Kasumi-1 (cell line): Measurements from ENCODE around the gene OBSL1.
A peak's percentile ranks its signal among the peaks of the same experiment; 100 is the strongest.

Experiments used
- DNase-seq, 2 experiments: peaks; one replicate each; lab custom pipeline; 2025; lab: John Stamatoyannopoulos, UW

OBSL1 gene

GRCh38 chr2:219549619-219550018 is 21.7 kb downstream of the OBSL1 start:
- no peak for DNase-seq

GRCh38 chr2:219548990-219549389 is 22.3 kb downstream of the OBSL1 start:
- DNase-seq = no peak

DNA sequence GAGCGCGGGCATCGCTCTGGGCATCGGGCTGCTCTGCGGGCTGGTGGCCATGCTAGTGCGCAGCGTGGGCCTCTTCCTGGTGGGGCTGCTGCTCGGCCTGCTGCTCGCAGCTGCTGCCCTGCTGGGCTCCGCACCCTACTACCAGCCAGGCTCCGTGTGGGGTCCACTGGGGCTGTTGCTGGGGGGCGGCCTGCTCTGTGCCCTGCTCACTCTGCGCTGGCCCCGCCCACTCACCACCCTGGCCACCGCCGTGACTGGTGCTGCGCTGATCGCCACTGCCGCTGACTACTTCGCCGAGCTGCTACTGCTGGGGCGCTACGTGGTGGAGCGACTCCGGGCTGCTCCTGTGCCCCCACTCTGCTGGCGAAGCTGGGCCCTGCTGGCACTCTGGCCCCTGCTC is 23.7 kb downstream of the OBSL1 start:
- DNase-seq = no peak

DNA sequence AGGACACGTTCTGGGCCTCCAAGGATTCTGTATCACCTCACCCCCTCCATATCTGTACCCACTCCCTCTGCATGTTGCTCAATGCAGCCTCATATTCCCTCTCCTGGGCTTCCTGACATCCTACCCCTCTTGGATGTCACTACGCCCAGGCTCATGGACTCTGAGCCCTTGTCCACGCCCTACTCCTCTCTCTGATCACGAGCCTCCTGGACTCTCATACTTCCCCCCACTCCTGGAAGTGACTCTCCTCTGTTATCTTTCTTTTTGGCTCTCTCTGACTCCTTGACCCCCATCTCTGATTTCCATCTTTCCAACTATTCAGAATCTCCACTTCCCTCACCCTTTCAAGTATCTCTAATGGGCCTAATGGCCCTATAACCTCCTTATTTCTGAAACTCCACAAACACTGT is 25.4 kb downstream of the OBSL1 start:
- DNase-seq = no peak

GRCh38 chr2:219545295-219545942 is 25.9 kb downstream of the OBSL1 start:
- no peak for DNase-seq

GRCh38 chr2:219544567-219544966 is 26.8 kb downstream of the OBSL1 start:
- no peak for DNase-seq

GRCh38 chr2:219543596-219544358 is 27.6 kb downstream of the OBSL1 start, which contains the start of the genes CHPF and TMEM198:
TSS of gene CHPF (minus strand) at chr2:219543809. CDS start at chr2:219543538, 271 bp downstream.
TSS of gene TMEM198 (plus strand) at chr2:219544028. CDS start at chr2:219544728, 700 bp downstream.
- peak; percentile 57 to 60 for DNase-seq

GRCh38 chr2:219542931-219543595 is 28.3 kb downstream of the OBSL1 start:
- DNase-seq = no peak

- DNase-seq = peak; percentile 13 to 30
Measured at GRCh38 chr2:219541611-219542180, 29.6 kb downstream of the OBSL1 start.

DNA sequence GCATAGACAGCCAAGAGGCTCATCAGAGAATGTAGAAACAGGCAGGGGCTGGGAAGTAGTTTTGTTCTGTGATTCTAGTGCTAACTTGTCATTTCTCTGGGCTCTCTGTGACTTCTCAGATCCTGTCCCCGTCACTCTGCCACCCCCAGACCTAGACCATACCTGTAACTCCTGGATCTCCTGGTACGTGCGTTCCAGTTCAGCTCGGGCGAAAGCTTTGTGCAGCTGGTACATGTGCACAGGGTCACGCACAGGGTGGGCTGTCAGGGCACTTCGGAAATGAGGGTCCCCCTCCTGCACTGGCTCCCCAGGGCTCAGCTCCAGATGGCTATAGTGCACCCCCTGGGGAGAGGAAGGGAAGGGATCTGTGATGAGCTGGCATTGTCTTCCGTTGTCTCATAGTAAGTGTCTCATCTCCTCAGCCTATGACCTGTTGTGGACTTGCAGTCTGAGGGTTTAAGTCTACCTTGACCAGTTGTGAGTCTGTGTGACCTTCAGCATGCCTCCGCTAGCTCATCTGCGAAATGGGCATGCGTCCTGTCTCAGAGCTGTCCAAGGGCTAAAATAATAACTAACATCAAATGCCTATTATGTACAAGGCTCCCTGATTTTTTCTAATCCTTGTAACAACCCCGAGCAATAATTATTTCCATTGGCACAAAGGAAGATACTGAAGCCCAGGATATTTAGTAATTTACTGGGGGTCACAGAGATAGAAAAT is 30.4 kb downstream of the OBSL1 start:
- no peak for DNase-seq

- no peak for DNase-seq
Measured at GRCh38 chr2:219539926-219540678, 31.2 kb downstream of the OBSL1 start.

DNA sequence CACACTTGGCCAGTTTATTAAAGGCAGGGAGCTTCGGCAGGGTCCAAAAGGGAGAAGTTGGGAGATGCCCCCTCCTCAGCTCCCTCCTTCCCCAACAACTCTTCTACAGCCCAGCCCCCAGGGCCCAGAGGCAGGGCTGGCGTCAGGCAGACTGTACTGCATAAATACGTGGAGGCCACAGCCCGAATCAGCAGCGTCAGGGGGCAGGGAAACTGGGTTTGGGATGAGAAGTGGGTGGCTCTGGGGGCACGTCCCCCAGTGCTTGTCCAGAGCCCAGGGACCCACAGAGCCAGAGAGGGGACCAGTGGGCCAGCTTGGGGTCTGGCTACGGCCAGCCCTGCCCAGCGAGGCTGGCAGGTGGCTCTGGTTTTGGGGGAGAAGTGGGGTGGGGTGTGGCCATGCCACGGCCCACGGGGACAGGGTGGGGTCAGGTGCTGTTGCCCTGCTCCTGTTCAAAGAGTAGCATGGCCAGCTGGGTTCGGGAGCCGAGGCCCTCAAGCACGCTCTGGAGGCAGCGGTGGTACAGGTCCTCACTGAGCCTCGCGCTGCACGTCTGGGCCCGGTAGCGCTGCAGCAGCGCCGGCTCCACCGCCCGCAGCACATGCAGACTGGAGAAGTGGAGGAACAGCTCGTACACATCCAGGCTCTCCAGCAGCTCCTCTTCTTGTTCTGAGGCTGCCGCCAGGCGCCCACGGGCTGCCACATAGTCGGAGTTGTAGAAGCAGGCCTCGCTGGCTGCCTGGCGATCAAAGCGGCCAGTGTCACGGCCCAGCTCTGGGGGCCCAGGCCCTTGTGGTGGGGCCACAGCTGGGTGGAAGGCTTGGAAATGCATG is 32.2 kb downstream of the OBSL1 start:
- DNase-seq = no peak

DNA sequence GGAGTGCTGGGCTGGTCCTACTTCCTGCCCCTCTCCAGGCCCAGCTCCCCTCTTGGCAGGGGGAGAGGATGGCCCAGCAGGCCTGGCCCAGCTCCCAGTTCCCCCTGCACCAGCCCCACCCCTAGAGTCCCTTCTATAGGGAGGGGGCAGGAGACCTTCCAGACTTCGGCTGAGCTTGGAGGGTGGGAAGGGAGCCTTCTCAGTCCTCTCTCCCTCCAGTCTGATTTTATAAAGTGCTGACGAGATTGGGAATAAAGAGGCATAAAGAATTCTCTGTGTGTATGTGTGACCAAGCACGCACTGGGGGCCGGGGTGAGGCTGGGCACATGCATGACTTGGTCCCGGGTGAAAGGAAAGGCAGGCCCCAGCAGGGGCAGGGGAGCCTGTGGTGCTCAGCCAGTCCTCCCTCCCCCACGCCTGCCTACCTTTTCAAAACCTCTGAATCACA is 32.8 kb downstream of the OBSL1 start:
- no peak for DNase-seq

- no peak for DNase-seq
Measured at GRCh38 chr2:219537657-219538488, 33.5 kb downstream of the OBSL1 start.

DNA sequence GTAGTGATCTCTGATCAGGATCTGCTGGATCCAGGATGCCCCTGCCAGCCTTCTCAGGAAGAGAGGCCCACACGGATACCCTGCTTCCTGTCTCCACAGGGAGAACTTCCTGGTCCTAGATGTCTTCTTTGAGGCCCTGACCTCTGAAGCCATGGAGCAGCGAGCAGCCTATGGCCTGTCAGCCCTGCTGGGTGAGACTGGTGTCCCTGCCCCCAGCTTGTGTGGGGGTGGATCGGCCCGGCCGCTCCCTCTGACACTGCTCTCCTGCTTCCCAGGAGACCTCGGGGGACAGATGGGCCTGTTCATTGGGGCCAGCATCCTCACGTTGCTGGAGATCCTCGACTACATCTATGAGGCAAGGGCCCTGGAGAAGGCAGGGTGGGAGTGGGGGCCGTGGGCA is 34.4 kb downstream of the OBSL1 start:
- DNase-seq = no peak

- no peak for DNase-seq
Measured at GRCh38 chr2:219536425-219536824, 34.9 kb downstream of the OBSL1 start.

DNA sequence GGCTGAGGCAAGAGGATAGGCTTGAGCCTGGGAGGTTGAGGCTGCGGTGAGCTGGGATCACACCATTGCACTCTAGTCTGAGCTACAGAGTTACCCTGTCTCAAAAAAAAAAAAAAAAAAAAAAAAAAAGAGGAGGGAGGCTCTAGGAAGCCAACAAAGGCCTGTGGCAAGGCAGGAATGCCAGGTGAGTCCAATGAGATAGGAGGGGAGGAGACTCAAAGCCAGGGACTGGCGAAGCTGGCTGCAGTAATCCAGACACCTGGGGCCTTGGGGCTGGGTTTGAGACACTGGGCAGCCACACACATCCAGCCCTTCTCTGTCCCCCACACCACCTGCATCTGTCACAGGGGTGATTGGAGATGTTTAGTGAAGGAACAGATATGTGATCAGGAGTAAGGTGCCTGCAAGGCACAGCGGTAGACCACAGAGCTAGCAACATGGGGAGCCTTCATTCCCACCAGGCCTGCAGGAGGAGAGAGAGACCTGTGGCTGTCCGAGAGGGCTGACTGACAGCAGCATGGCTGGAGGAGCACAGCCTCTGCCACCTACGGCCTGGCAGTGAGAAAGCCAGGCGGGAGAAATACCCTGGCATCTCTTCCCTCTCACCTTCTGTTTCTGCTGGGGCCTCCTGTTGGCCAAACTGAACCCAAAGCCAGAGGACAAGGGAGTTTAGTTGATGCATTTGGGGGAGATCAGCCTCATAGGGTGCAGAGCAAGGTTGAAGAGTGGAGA is 37.2 kb downstream of the OBSL1 start:
- DNase-seq = no peak

- no peak for DNase-seq
Measured at GRCh38 chr2:219532378-219532649, 39.0 kb downstream of the OBSL1 start.
